ENCODE measurements around the gene KRT26.

The KRT26 gene

GRCh38 chr17:40777971-40778370, 6.0 kb upstream of the KRT26 start:
- no peak overlapping the region for H2BK5ac ChIP-seq (ENCODE audit: low read depth, low read length, poor library complexity, severe bottlenecking)
- no peak overlapping the region for H4K8ac ChIP-seq (ENCODE audit: low read length)
- WGBS: 100% methylated on average over 1 of the region's 3 CpGs
- no peak overlapping the region for H3K14ac ChIP-seq (ENCODE audit: low read length in 2 of 2)
- no peak overlapping the region for H3K4ac ChIP-seq (ENCODE audit: low read depth in 1 of 2, low read length in 2 of 2)
- no peaks in the 10 kb centered on the region for H3K36me3 ChIP-seq (ENCODE audit: control insufficient read depth in 1 of 2, insufficient read depth in 2 of 2, low read depth in 1 of 2, low read length in 2 of 2)
- H3K79me1 ChIP-seq (replicated peaks; ENCODE audit: low read length, poor library complexity, severe bottlenecking): no peaks in the 10 kb centered on the region
- H3K9ac ChIP-seq (ENCODE audit: low read length): no peak overlapping the region
- no peak overlapping the region for H2AFZ ChIP-seq (ENCODE audit: low read depth, low read length)
- H3K4me1 ChIP-seq (ENCODE audit: control insufficient read depth, insufficient read depth, low read depth, low read length): no peaks in the 10 kb centered on the region
- H3K18ac ChIP-seq (ENCODE audit: low read depth in 1 of 2, low read length in 2 of 2): no peak overlapping the region
- no peak overlapping the region for H2AK5ac ChIP-seq (ENCODE audit: low read length, severe bottlenecking)
- H2BK15ac ChIP-seq (ENCODE audit: low read depth, poor library complexity, severe bottlenecking): no peak overlapping the region
- H3K4me2 ChIP-seq (ENCODE audit: low read length, poor library complexity, severe bottlenecking): no peak overlapping the region
- H3K4me3 ChIP-seq (ENCODE audit: insufficient read depth in 1 of 2, low read depth in 1 of 2, low read length in 2 of 2): no peak overlapping the region
- no peaks in the 10 kb centered on the region for H3K9me3 ChIP-seq (ENCODE audit: control insufficient read depth, low read length)
- peaks cover 0 to 35% of the 10 kb centered on the region in 2 experiments for H3K27me3 ChIP-seq (ENCODE audit: control insufficient read depth in 1 of 2, insufficient read depth in 1 of 2, low read length in 2 of 2)
- H4K91ac ChIP-seq (ENCODE audit: low read length): no peak overlapping the region
- H2BK120ac ChIP-seq (ENCODE audit: low read depth, low read length): no peak overlapping the region
- DNase-seq: no peak
- no peak overlapping the region for H2BK12ac ChIP-seq (ENCODE audit: low read length in 2 of 2)
- H3K27ac ChIP-seq (ENCODE audit: low read length, poor library complexity, severe bottlenecking): no peak overlapping the region
- H3K23ac ChIP-seq (ENCODE audit: low read length in 2 of 2): no peak overlapping the region

- Histone ChIP-seq H2BK120ac (ENCODE audit: low read depth, low read length) (no peak overlapping the region), H4K91ac (ENCODE audit: low read length) (no peak overlapping the region), H2AFZ (ENCODE audit: low read depth, low read length) (no peak overlapping the region), H2BK15ac (ENCODE audit: low read depth, poor library complexity, severe bottlenecking) (no peak overlapping the region), H3K4ac (ENCODE audit: low read depth in 1 of 2, low read length in 2 of 2) (no peak overlapping the region), H3K4me3 (ENCODE audit: insufficient read depth in 1 of 2, low read depth in 1 of 2, low read length in 2 of 2) (no peak overlapping the region), H3K18ac (ENCODE audit: low read depth in 1 of 2, low read length in 2 of 2) (no peak overlapping the region), H4K8ac (ENCODE audit: low read length) (no peak overlapping the region), H3K9me3 (ENCODE audit: control insufficient read depth, low read length) (no peaks in the 10 kb centered on the region), H3K79me1 (replicated peaks; ENCODE audit: low read length, poor library complexity, severe bottlenecking) (no peaks in the 10 kb centered on the region), H3K36me3 (ENCODE audit: control insufficient read depth in 1 of 2, insufficient read depth in 2 of 2, low read depth in 1 of 2, low read length in 2 of 2) (no peaks in the 10 kb centered on the region), H3K23ac (ENCODE audit: low read length in 2 of 2) (no peak overlapping the region), H3K4me2 (ENCODE audit: low read length, poor library complexity, severe bottlenecking) (no peak overlapping the region), H3K9ac (ENCODE audit: low read length) (no peak overlapping the region), H3K27me3 (ENCODE audit: control insufficient read depth in 1 of 2, insufficient read depth in 1 of 2, low read length in 2 of 2) (peaks cover 0 to 35% of the 10 kb centered on the region in 2 experiments), H2BK12ac (ENCODE audit: low read length in 2 of 2) (no peak overlapping the region), H3K27ac (ENCODE audit: low read length, poor library complexity, severe bottlenecking) (no peak overlapping the region), H2AK5ac (ENCODE audit: low read length, severe bottlenecking) (no peak overlapping the region), H2BK5ac (ENCODE audit: low read depth, low read length, poor library complexity, severe bottlenecking) (no peak overlapping the region), H3K14ac (ENCODE audit: low read length in 2 of 2) (no peak overlapping the region), H3K4me1 (ENCODE audit: control insufficient read depth, insufficient read depth, low read depth, low read length) (no peaks in the 10 kb centered on the region)
- DNase-seq: no peak
- 71% methylated on average over 5 of the region's 7 CpGs for WGBS
Measured at GRCh38 chr17:40777459-40777858, 5.5 kb upstream of the KRT26 start.

- no peak overlapping the region for H4K8ac ChIP-seq (ENCODE audit: low read length)
- H3K4ac ChIP-seq (ENCODE audit: low read depth in 1 of 2, low read length in 2 of 2): no peak overlapping the region
- H3K23ac ChIP-seq (ENCODE audit: low read length in 2 of 2): no peak overlapping the region
- H2BK15ac ChIP-seq (ENCODE audit: low read depth, poor library complexity, severe bottlenecking): no peak overlapping the region
- peaks cover 3 to 35% of the 10 kb centered on the region in 2 experiments for H3K27me3 ChIP-seq (ENCODE audit: control insufficient read depth in 1 of 2, insufficient read depth in 1 of 2, low read length in 2 of 2)
- H3K9ac ChIP-seq (ENCODE audit: low read length): no peak overlapping the region
- no peaks in the 10 kb centered on the region for H3K4me1 ChIP-seq (ENCODE audit: control insufficient read depth, insufficient read depth, low read depth, low read length)
- H3K36me3 ChIP-seq (ENCODE audit: control insufficient read depth in 1 of 2, insufficient read depth in 2 of 2, low read depth in 1 of 2, low read length in 2 of 2): no peaks in the 10 kb centered on the region
- H2BK12ac ChIP-seq (ENCODE audit: low read length in 2 of 2): no peak overlapping the region
- no peaks in the 10 kb centered on the region for H3K9me3 ChIP-seq (ENCODE audit: control insufficient read depth, low read length)
- H2BK120ac ChIP-seq (ENCODE audit: low read depth, low read length): no peak overlapping the region
- no peak overlapping the region for H3K18ac ChIP-seq (ENCODE audit: low read depth in 1 of 2, low read length in 2 of 2)
- no peak overlapping the region for H4K91ac ChIP-seq (ENCODE audit: low read length)
- WGBS: 84% methylated on average over 3 of the region's 4 CpGs
- H3K4me3 ChIP-seq (ENCODE audit: insufficient read depth in 1 of 2, low read depth in 1 of 2, low read length in 2 of 2): no peak overlapping the region
- H3K14ac ChIP-seq (ENCODE audit: low read length in 2 of 2): no peak overlapping the region
- H3K79me1 ChIP-seq (replicated peaks; ENCODE audit: low read length, poor library complexity, severe bottlenecking): no peaks in the 10 kb centered on the region
- H3K27ac ChIP-seq (ENCODE audit: low read length, poor library complexity, severe bottlenecking): no peak overlapping the region
- no peak overlapping the region for H2AK5ac ChIP-seq (ENCODE audit: low read length, severe bottlenecking)
- no peak overlapping the region for H2AFZ ChIP-seq (ENCODE audit: low read depth, low read length)
- no peak for DNase-seq
- no peak overlapping the region for H2BK5ac ChIP-seq (ENCODE audit: low read depth, low read length, poor library complexity, severe bottlenecking)
- no peak overlapping the region for H3K4me2 ChIP-seq (ENCODE audit: low read length, poor library complexity, severe bottlenecking)
Measured at GRCh38 chr17:40775945-40776344, 3.9 kb upstream of the KRT26 start.

GRCh38 chr17:40765657-40766056, 6.3 kb downstream of the KRT26 start:
- Histone ChIP-seq H3K4ac (ENCODE audit: low read depth in 1 of 2, low read length in 2 of 2) (no peak overlapping the region), H3K36me3 (ENCODE audit: control insufficient read depth in 1 of 2, insufficient read depth in 2 of 2, low read depth in 1 of 2, low read length in 2 of 2) (no peaks in the 10 kb centered on the region), H3K4me3 (ENCODE audit: insufficient read depth in 1 of 2, low read depth in 1 of 2, low read length in 2 of 2) (no peak overlapping the region), H3K4me2 (ENCODE audit: low read length, poor library complexity, severe bottlenecking) (no peak overlapping the region), H3K23ac (ENCODE audit: low read length in 2 of 2) (no peak overlapping the region), H3K27me3 (ENCODE audit: control insufficient read depth in 1 of 2, insufficient read depth in 1 of 2, low read length in 2 of 2) (peaks cover 0 to 4% of the 10 kb centered on the region in 2 experiments), H3K14ac (ENCODE audit: low read length in 2 of 2) (no peak overlapping the region), H3K4me1 (ENCODE audit: control insufficient read depth, insufficient read depth, low read depth, low read length) (no peaks in the 10 kb centered on the region), H4K91ac (ENCODE audit: low read length) (no peak overlapping the region), H2BK15ac (ENCODE audit: low read depth, poor library complexity, severe bottlenecking) (no peak overlapping the region), H2BK12ac (ENCODE audit: low read length in 2 of 2) (no peak overlapping the region), H2AFZ (ENCODE audit: low read depth, low read length) (no peak overlapping the region), H4K8ac (ENCODE audit: low read length) (no peak overlapping the region), H2AK5ac (ENCODE audit: low read length, severe bottlenecking) (no peak overlapping the region), H2BK5ac (ENCODE audit: low read depth, low read length, poor library complexity, severe bottlenecking) (no peak overlapping the region), H3K9ac (ENCODE audit: low read length) (no peak overlapping the region), H3K9me3 (ENCODE audit: control insufficient read depth, low read length) (peaks cover 49% of the 10 kb centered on the region), H2BK120ac (ENCODE audit: low read depth, low read length) (no peak overlapping the region), H3K27ac (ENCODE audit: low read length, poor library complexity, severe bottlenecking) (no peak overlapping the region), H3K79me1 (replicated peaks; ENCODE audit: low read length, poor library complexity, severe bottlenecking) (no peaks in the 10 kb centered on the region), H3K18ac (ENCODE audit: low read depth in 1 of 2, low read length in 2 of 2) (no peak overlapping the region)
- 80% methylated on average over 1 of the region's 2 CpGs for WGBS
- DNase-seq: no peak
